ENCODE results near the gene POMT2. TPM values are rescaled to one million over a fixed set of nuclear protein-coding genes. Genes with fewer than 3 reads are reported as not detected.
A peak's percentile ranks its signal among the peaks of the same experiment; 100 is the strongest.

The POMT2 gene
- total RNA-seq, 1 donor from 2014 or later: 41.5 TPM

DNA sequence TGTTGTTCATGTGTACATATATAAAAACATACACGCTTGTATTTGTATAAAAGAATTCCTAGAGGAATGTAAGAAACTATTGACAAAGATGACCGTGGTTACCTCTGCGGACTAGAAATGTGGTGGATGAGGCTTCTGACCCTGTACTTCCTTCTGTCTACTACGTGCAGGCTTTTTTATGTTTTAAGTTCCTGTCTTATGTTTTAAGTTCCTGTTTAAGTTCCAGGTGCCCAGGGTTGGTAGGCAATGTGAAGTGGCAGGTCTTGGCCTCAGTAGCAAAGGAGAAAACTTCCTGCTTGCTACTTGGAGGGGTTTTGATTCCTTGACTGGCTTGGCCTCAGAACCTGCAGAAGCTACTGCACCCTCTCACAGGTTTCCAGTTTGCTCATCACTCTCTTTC is 11.6 kb downstream of the POMT2 start:
- Mint-ChIP-seq H3K4me3 (ENCODE audit: unreplicated experiment) (no peak overlapping the region), H3K4me1 (ENCODE audit: low read depth, unreplicated experiment) (peaks cover 18% of the 10 kb centered on the region), H3K27me3 (ENCODE audit: unreplicated experiment) (no peaks in the 10 kb centered on the region), H3K27ac (ENCODE audit: unreplicated experiment) (no peak overlapping the region), H3K9me3 (ENCODE audit: unreplicated experiment) (no peaks in the 10 kb centered on the region), H3K36me3 (ENCODE audit: unreplicated experiment) (no peaks in the 10 kb centered on the region)
- no peak for DNase-seq
- TF ChIP-seq, protein P1, sequence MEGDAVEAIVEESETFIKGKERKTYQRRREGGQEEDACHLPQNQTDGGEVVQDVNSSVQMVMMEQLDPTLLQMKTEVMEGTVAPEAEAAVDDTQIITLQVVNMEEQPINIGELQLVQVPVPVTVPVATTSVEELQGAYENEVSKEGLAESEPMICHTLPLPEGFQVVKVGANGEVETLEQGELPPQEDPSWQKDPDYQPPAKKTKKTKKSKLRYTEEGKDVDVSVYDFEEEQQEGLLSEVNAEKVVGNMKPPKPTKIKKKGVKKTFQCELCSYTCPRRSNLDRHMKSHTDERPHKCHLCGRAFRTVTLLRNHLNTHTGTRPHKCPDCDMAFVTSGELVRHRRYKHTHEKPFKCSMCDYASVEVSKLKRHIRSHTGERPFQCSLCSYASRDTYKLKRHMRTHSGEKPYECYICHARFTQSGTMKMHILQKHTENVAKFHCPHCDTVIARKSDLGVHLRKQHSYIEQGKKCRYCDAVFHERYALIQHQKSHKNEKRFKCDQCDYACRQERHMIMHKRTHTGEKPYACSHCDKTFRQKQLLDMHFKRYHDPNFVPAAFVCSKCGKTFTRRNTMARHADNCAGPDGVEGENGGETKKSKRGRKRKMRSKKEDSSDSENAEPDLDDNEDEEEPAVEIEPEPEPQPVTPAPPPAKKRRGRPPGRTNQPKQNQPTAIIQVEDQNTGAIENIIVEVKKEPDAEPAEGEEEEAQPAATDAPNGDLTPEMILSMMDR (IDR thresholded peaks at IDR 0.05; ENCODE audit: partially characterized antibody, unreplicated experiment): no peak

DNA sequence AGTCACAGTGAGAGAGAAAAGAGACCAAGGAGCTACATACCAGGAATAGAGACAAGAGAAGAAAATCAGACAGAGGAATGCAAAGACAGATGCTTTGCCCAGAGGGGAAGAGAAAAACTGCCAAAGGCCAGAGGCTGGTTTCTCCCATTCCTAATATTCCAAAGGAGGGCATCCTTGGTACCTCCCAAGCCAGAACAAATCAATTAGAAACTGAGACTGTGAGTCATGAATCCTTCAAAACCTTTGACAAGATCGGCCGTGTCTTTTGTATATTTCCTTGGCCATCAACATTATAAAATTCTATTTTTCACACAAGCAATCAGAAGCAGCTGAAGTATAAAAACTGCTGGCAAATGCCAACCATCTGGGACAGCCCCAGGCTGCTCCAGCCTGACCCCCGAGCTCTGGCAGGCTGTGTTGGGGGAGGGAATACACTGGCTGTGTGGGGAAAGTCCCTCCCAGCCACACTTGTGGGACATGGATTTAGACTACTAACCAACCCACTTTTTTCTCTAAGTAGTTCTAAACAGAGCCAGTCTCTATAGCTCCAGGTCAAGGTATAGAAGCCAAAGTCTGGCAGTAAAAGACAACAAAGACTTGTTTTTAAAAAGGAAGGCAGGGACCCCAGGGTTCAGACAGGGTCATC is 13.7 kb downstream of the POMT2 start:
- DNase-seq: no peak
- H3K27me3 Mint-ChIP-seq (ENCODE audit: unreplicated experiment): no peaks in the 10 kb centered on the region
- no peaks in the 10 kb centered on the region for H3K9me3 Mint-ChIP-seq (ENCODE audit: unreplicated experiment)
- peak overlapping the region; percentile 8 for H3K4me3 Mint-ChIP-seq (ENCODE audit: unreplicated experiment)
- no peak overlapping the region for H3K27ac Mint-ChIP-seq (ENCODE audit: unreplicated experiment)
- no peaks in the 10 kb centered on the region for H3K36me3 Mint-ChIP-seq (ENCODE audit: unreplicated experiment)
- peaks cover 18% of the 10 kb centered on the region for H3K4me1 Mint-ChIP-seq (ENCODE audit: low read depth, unreplicated experiment)
- TF ChIP-seq, protein P1 (IDR thresholded peaks at IDR 0.05; ENCODE audit: partially characterized antibody, unreplicated experiment): no peak

DNA sequence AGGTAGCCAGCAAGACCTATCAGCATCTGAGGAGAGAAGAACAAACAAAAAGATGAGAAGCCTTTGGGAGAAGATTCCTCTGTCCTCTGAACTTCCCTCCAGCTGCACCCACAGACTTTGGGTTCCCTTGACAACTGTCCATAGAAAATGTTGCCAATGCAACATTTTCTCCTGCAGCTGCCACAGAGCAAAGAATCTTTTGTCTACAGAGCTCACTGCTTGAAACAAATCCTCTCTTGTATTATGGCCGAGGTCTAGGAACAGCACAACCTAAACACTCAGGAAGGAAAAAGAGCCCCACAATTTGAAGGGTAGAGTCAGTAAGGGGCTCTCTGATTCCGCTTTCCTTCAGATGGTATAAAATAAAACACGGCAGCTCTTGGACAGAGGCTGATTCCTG is 14.3 kb downstream of the POMT2 start:
- DNase-seq: no peak
- Mint-ChIP-seq H3K27me3 (ENCODE audit: unreplicated experiment) (no peaks in the 10 kb centered on the region), H3K9me3 (ENCODE audit: unreplicated experiment) (no peaks in the 10 kb centered on the region), H3K4me3 (ENCODE audit: unreplicated experiment) (peak overlapping the region; percentile 8), H3K27ac (ENCODE audit: unreplicated experiment) (no peak overlapping the region), H3K36me3 (ENCODE audit: unreplicated experiment) (no peaks in the 10 kb centered on the region), H3K4me1 (ENCODE audit: low read depth, unreplicated experiment) (peaks cover 18% of the 10 kb centered on the region)
- TF ChIP-seq, protein P1 (IDR thresholded peaks at IDR 0.05; ENCODE audit: partially characterized antibody, unreplicated experiment): no peak

DNA sequence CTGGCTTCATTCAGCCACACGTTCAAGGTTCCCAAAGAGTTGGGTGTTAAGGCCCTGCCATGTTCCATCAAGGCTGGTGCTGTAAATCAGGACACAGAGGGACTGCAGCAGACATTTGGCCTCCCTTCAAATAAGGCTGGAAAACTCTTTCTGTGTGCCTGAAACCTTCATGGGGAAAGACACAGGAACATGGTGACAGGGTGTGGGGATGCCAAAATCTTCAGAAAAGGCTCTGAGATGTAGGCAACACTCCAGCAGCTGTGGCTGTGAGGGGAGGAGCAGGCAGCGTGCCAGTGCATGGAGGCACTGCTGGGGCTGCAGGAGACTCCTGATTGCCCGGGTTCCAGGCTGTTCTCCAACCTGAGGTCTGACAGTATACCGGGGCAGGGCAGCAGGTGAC is 15.0 kb downstream of the POMT2 start:
- Mint-ChIP-seq H3K27ac (ENCODE audit: unreplicated experiment) (no peak overlapping the region), H3K36me3 (ENCODE audit: unreplicated experiment) (no peaks in the 10 kb centered on the region), H3K4me3 (ENCODE audit: unreplicated experiment) (no peak overlapping the region), H3K9me3 (ENCODE audit: unreplicated experiment) (no peaks in the 10 kb centered on the region), H3K4me1 (ENCODE audit: low read depth, unreplicated experiment) (peaks cover 25% of the 10 kb centered on the region), H3K27me3 (ENCODE audit: unreplicated experiment) (peaks cover 2% of the 10 kb centered on the region)
- no peak for DNase-seq
- TF ChIP-seq, protein P1 (IDR thresholded peaks at IDR 0.05; ENCODE audit: partially characterized antibody, unreplicated experiment): no peak

DNA sequence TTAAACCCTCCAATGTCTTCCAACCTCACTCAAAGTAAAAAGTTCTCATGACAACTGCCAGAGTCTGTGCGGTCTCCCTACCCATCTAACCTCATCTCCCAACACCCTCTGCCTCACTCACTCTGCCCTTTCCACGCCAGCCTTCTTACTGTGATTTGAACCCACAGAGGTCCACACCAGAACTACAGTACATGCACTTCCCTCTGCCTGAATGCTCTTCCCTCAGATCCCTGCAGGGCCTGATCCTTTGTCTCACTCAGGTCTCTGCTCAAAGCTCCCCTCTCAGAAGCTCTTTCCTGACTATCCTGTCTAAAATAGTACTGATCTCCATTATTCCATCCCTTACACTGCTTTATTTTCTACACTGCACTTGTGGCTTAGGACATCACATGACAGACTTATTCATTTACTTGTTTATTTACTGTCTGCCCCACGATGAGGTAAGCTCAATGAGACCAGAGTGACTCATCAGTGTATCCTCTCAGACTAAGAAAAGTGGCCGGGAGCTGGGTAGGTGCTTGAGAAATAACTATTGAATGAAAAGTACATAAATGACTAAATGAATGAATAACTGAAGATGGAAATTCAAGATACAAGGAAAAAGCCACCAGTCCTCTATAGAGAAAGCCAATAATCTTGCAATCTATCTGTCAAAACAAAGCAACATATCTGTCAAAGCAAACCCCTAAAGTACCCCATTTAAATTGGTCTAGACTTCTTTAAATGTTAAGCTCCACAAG is 17.1 kb downstream of the POMT2 start:
- no peak overlapping the region for H3K4me3 Mint-ChIP-seq (ENCODE audit: unreplicated experiment)
- no peaks in the 10 kb centered on the region for H3K9me3 Mint-ChIP-seq (ENCODE audit: unreplicated experiment)
- peaks cover 2% of the 10 kb centered on the region for H3K27me3 Mint-ChIP-seq (ENCODE audit: unreplicated experiment)

More for the DNA sequence above, 17.1 kb downstream of the POMT2 start:
- Mint-ChIP-seq H3K27ac (ENCODE audit: unreplicated experiment) (no peak overlapping the region), H3K4me1 (ENCODE audit: low read depth, unreplicated experiment) (peaks cover 19% of the 10 kb centered on the region), H3K36me3 (ENCODE audit: unreplicated experiment) (no peaks in the 10 kb centered on the region)
- DNase-seq: no peak
- TF ChIP-seq, protein P1 (IDR thresholded peaks at IDR 0.05; ENCODE audit: partially characterized antibody, unreplicated experiment): no peak

Measured in glutamatergic neuron (in vitro differentiated cells).